H1 (cell line): ENCODE data around the gene AGPS. TPM values are rescaled to one million over a fixed set of nuclear protein-coding genes. Genes with fewer than 3 reads are reported as not detected.
"Not testable (repeated sequence)": the region's sequence is repeated elsewhere in the genome, so short reads cannot be mapped to it uniquely, and the experiment has no call there.

Experiments used
- CTCF ChIA-PET: fragments of 300-600 bp; sonication (Branson Sonifier 250); formaldehyde crosslinking; loops from one replicate; lab custom pipeline; 2021; ENCODE audit not compliant: partially characterized antibody; lab: Charles Lee
- POLR2A ChIA-PET: fragments of 300-600 bp; sonication (Branson Sonifier 250); formaldehyde crosslinking; loops from one replicate; lab custom pipeline; 2021; ENCODE audit warnings: inconsistent platforms; ENCODE audit not compliant: partially characterized antibody; lab: Charles Lee
- DNase-seq, 2 experiments: peaks; one replicate each; pipeline versions ENCODE4 v3.0.0 to v3.0.0-alpha.2; 2010 to 2022; ENCODE audit warnings: low spot score in 2 of 2, low read depth in 1 of 2, mixed read lengths in 1 of 2
- FAIRE-seq: peaks from 2 replicates; lab custom pipeline; 2011; peaks lifted over from hg19 to GRCh38; lab: Jason Lieb, UNC
- H2AFZ ChIP-seq: 2 replicates; pipeline ENCODE4 v1.8.1; 2012; ENCODE audit warnings: low read length, inconsistent platforms
- H2AK5ac ChIP-seq: 2 replicates; pipeline ENCODE4 v1.6.1; 2013; ENCODE audit warnings: low read depth, low read length
- H2BK120ac ChIP-seq: replicated peaks from 2 replicates; pipeline ENCODE3; 2013; ENCODE audit warnings: low read depth, low read length, inconsistent platforms
- H2BK12ac ChIP-seq: 2 replicates; pipeline ENCODE4 v1.6.1; 2013; ENCODE audit warnings: low read depth, low read length
- H2BK15ac ChIP-seq: 2 replicates; pipeline ENCODE4 v1.6.1; 2013; ENCODE audit warnings: low read length
- H2BK20ac ChIP-seq: 2 replicates; pipeline ENCODE4 v1.6.1; 2013; ENCODE audit warnings: low read length
- H2BK5ac ChIP-seq: 2 replicates; pipeline ENCODE4 v1.6.1; 2013; ENCODE audit warnings: low read depth, low read length
- H3K14ac ChIP-seq: 2 replicates; pipeline ENCODE4 v1.6.1; 2013; ENCODE audit warnings: inconsistent platforms; ENCODE audit not compliant: insufficient read length
- H3K18ac ChIP-seq: 2 replicates; pipeline ENCODE4 v1.6.1; 2013; ENCODE audit warnings: low read length; ENCODE audit errors: extremely low read depth
- H3K23ac ChIP-seq: 2 replicates; pipeline ENCODE4 v1.6.1; 2013; ENCODE audit warnings: inconsistent platforms; ENCODE audit not compliant: insufficient read length
- H3K23me2 ChIP-seq: 2 replicates; pipeline ENCODE4 v1.6.1; 2013; ENCODE audit warnings: low read depth, low read length
- H3K27ac ChIP-seq: 2 replicates; pipeline ENCODE4 v1.6.1; 2011; ENCODE audit warnings: low read depth, low read length, inconsistent platforms
- H3K27me3 ChIP-seq, 4 experiments: replicated peaks in 1 of 4; 1 replicate in 1 of 4; 2 replicates in 3 of 4; pipeline versions ENCODE4 v1.6.1 to v1.8.1; 2011 to 2013; ENCODE audit warnings: low read length in 3 of 4, mild to moderate bottlenecking in 3 of 4, inconsistent platforms in 2 of 4, mixed read lengths in 2 of 4, moderate library complexity in 1 of 4; ENCODE audit not compliant: control insufficient read depth in 3 of 4, insufficient read depth in 3 of 4; ENCODE audit errors: extremely low read depth in 1 of 4
- H3K36me3 ChIP-seq, 4 experiments: 2 replicates each; pipeline versions ENCODE4 v1.6.1 to v1.8.1; 2011 to 2013; ENCODE audit warnings: mild to moderate bottlenecking in 4 of 4, low read length in 3 of 4, moderate library complexity in 2 of 4, control low read depth in 1 of 4, inconsistent platforms in 1 of 4; ENCODE audit not compliant: insufficient read depth in 4 of 4, control insufficient read depth in 2 of 4
- H3K4ac ChIP-seq: replicated peaks from 2 replicates; pipeline ENCODE3; 2013; ENCODE audit warnings: low read length, low read depth, mixed read lengths, inconsistent platforms; ENCODE audit not compliant: insufficient read length
- H3K4me1 ChIP-seq, 4 experiments: replicated peaks in 1 of 4; 1 replicate in 1 of 4; 2 replicates in 3 of 4; pipeline versions ENCODE4 v1.6.1 to v1.8.1; 2011 to 2013; ENCODE audit warnings: low read length in 3 of 4, inconsistent platforms in 2 of 4, mixed read lengths in 1 of 4; ENCODE audit not compliant: insufficient read depth in 4 of 4, control insufficient read depth in 3 of 4
- H3K4me2 ChIP-seq, 2 experiments: 2 replicates each; pipeline versions ENCODE4 v1.6.1 to v1.8.1; 2011 to 2013; ENCODE audit warnings: low read depth in 2 of 2, low read length in 2 of 2, control low read depth in 1 of 2, inconsistent platforms in 1 of 2, mild to moderate bottlenecking in 1 of 2; ENCODE audit not compliant: insufficient read depth in 1 of 2
- H3K4me3 ChIP-seq, 4 experiments: fragments of 200-600, 300-600 bp in 1 of 4; sonication (generic), shearing (Covaris generic), sonication (Bioruptor Twin) in 1 of 4; 2 replicates each; pipeline versions ENCODE4 v1.5.1 to v1.8.1; 2011 to 2016; ENCODE audit warnings: low read length in 4 of 4, low read depth in 3 of 4, control low read depth in 2 of 4, inconsistent platforms in 2 of 4, mild to moderate bottlenecking in 2 of 4, mixed read lengths in 1 of 4, moderate library complexity in 1 of 4; ENCODE audit not compliant: insufficient read depth in 2 of 4; ENCODE audit errors: extremely low read depth in 1 of 4
- H3K56ac ChIP-seq: replicated peaks from 2 replicates; pipeline ENCODE3; 2013; ENCODE audit warnings: low read depth, mild to moderate bottlenecking, mixed read lengths, low read length, inconsistent platforms; ENCODE audit not compliant: insufficient read length
- H3K79me1 ChIP-seq: 2 replicates; pipeline ENCODE4 v1.6.1; 2013; ENCODE audit warnings: low read depth, low read length, control low read depth
- H3K79me2 ChIP-seq, 2 experiments: 2 replicates each; pipeline versions ENCODE4 v1.6.1 to v1.8.1; 2012 to 2013; ENCODE audit warnings: low read length in 2 of 2, mild to moderate bottlenecking in 2 of 2, inconsistent platforms in 1 of 2; ENCODE audit not compliant: insufficient read depth in 2 of 2, control insufficient read depth in 1 of 2
- H3K9ac ChIP-seq, 4 experiments: replicated peaks in 1 of 4; 1 replicate in 1 of 4; 2 replicates in 3 of 4; pipeline versions ENCODE4 v1.6.1 to v1.8.1; 2011 to 2013; ENCODE audit warnings: low read depth in 3 of 4, low read length in 3 of 4, control low read depth in 2 of 4, mild to moderate bottlenecking in 2 of 4, moderate library complexity in 2 of 4, inconsistent platforms in 1 of 4; ENCODE audit errors: extremely low read depth in 1 of 4
- H3K9me3 ChIP-seq, 2 experiments: 2 replicates each; pipeline versions ENCODE4 v1.6.1 to v1.8.1; 2012 to 2013; ENCODE audit warnings: mild to moderate bottlenecking in 2 of 2, moderate library complexity in 2 of 2, control low read depth in 1 of 2, inconsistent platforms in 1 of 2, low read depth in 1 of 2, low read length in 1 of 2, mixed read lengths in 1 of 2; ENCODE audit not compliant: insufficient read depth in 2 of 2
- H4K20me1 ChIP-seq, 2 experiments: replicated peaks in 1 of 2; 2 replicates each; pipeline versions ENCODE3 to v1.8.1; 2011 to 2013; ENCODE audit warnings: inconsistent platforms in 2 of 2, low read length in 2 of 2, mild to moderate bottlenecking in 1 of 2; ENCODE audit not compliant: insufficient read depth in 2 of 2, control insufficient read depth in 1 of 2
- H4K5ac ChIP-seq: 2 replicates; pipeline ENCODE4 v1.6.1; 2013; ENCODE audit warnings: low read length, low read depth, mixed read lengths, inconsistent platforms; ENCODE audit not compliant: insufficient read length
- H4K8ac ChIP-seq: 2 replicates; pipeline ENCODE4 v1.8.0; 2013; ENCODE audit warnings: mild to moderate bottlenecking, moderate library complexity, low read length, inconsistent platforms; ENCODE audit not compliant: insufficient read depth; ENCODE audit errors: extremely low read depth
- H4K91ac ChIP-seq: replicated peaks from 2 replicates; pipeline ENCODE3; 2013; ENCODE audit warnings: low read length, mixed read lengths, inconsistent platforms; ENCODE audit not compliant: insufficient read length
- WGBS, 2 experiments: shearing (Covaris generic) in 1 of 2; methylation state at CpG; one replicate each; pipeline versions ENCODE4 v1.1.6 to v1.1.7; 2013 to 2015; ENCODE audit warnings: low lambda C conversion rate in 2 of 2, mixed read lengths in 2 of 2, inconsistent platforms in 1 of 2, low coverage in 1 of 2, missing lambda C conversion rate in 1 of 2; ENCODE audit not compliant: insufficient replicate concordance in 2 of 2, insufficient coverage in 1 of 2, insufficient read length in 1 of 2; ENCODE audit errors: extremely low coverage in 1 of 2, missing lambda C conversion rate in 1 of 2; 5-methylcytosine and 5-hydroxymethylcytosine counted together
- polyA plus RNA-seq, 7 experiments: library from polyadenylated mRNA; depleted of rRNA in 3 of 7; stranded (reverse) in 5 of 7; unstranded in 2 of 7; fragments of >200 nt in 5 of 7; fragments of 200-250 nt in 2 of 7; gene quantifications; 1 replicate in 5 of 7; 2 replicates in 1 of 7; 4 replicates in 1 of 7; pipeline versions ENCODE4 v1.2.1 to v1.2.3, GENCODE V29; 2011 to 2013; ENCODE audit warnings: missing spikeins in 2 of 7, mixed read lengths in 2 of 7
- total RNA-seq: library from RNA; stranded (reverse); fragmentation: NEBNext Ultra II Directional; extraction: Animal tissue kit (Norgen Biotek cat#: 25700); gene quantifications from 2 replicates; pipeline ENCODE4 v1.2.1, GENCODE V29; 2021

Gene AGPS
- total and polyA plus RNA-seq, 2 of the 8 experiments (the other 6 are each of a cell fraction or from before 2014, with no cell fraction given) = 7.3 to 57.8 TPM

- not testable (repeated sequence) for H3K4me1 ChIP-seq, H2BK12ac ChIP-seq, H3K56ac ChIP-seq, H2BK15ac ChIP-seq, H4K91ac ChIP-seq, H3K4me2 ChIP-seq, H3K79me2 ChIP-seq, H3K18ac ChIP-seq, H3K9ac ChIP-seq, H2BK120ac ChIP-seq, H2BK5ac ChIP-seq, H3K36me3 ChIP-seq, H3K23me2 ChIP-seq, H4K5ac ChIP-seq, H3K23ac ChIP-seq, H3K4me3 ChIP-seq, H2AFZ ChIP-seq, H2AK5ac ChIP-seq, DNase-seq, FAIRE-seq, H4K20me1 ChIP-seq, H3K27ac ChIP-seq, H3K14ac ChIP-seq, H3K4ac ChIP-seq, H3K9me3 ChIP-seq, H2BK20ac ChIP-seq, H3K27me3 ChIP-seq, H4K8ac ChIP-seq, H3K79me1 ChIP-seq
- POLR2A ChIA-PET = interaction anchor here (0.8 kb wide), 1 partner anchor 15 kb away, joined by 3 read pairs; no protein-coding TSS in a partner anchor
- 63% methylated on average over 1 of the region's 1 CpG; no CpG with 5 or more reads in 1 of the 2 experiments for WGBS, 2 experiments
- CTCF ChIA-PET = interaction anchor here (0.6 to 2.4 kb wide), 7 partner anchors 9 to 412 kb away, joined by 3 to 9 read pairs (median 4); no protein-coding TSS in a partner anchor
Observed at GRCh38 chr2:177351121-177351520, 41.5 kb upstream of the AGPS start.
